AG04449 (cell line): ENCODE results near the gene GPR137C.

Experiments
- CTCF ChIA-PET: fragments of 350-600 bp; formaldehyde crosslinking; extraction: SDS; loops from one replicate; lab custom pipeline; 2021; ENCODE audit warnings: antibody characterized with exemption; lab: Yijun Ruan, JAX
- POLR2A ChIA-PET: fragments of 400-600, 350-600 bp; formaldehyde crosslinking; extraction: SDS; loops from one replicate; lab custom pipeline; 2020; ENCODE audit warnings: antibody characterized with exemption, inconsistent platforms; lab: Yijun Ruan, JAX
- DNase-seq: peaks from one replicate; pipeline ENCODE4 v3.0.0-alpha.2; 2010; ENCODE audit warnings: low read depth, low spot score
- H3K4me3 ChIP-seq: 2 replicates; pipeline ENCODE4 v1.5.1; 2011; ENCODE audit warnings: low read depth, mild to moderate bottlenecking, control low read depth, low read length
- TF ChIP-seq, protein P1 (sequence below): IDR thresholded peaks from one replicate; pipeline ENCODE4 v1.5.1; 2011; ENCODE audit warnings: mild to moderate bottlenecking, moderate library complexity, low read length, control low read depth, inconsistent platforms; ENCODE audit not compliant: insufficient read depth; ENCODE audit errors: missing control alignments

GPR137C gene

GRCh38 chr14:52547027-52547426 is 5.6 kb upstream of the GPR137C start:
- ChIA-PET CTCF (no interaction called here), POLR2A (interaction anchor here (0.6 kb wide), 1 partner anchor 9 kb away, joined by 3 read pairs; no protein-coding TSS in a partner anchor)
- no peak overlapping the region for H3K4me3 ChIP-seq
- no peak for DNase-seq
- TF ChIP-seq, protein P1, sequence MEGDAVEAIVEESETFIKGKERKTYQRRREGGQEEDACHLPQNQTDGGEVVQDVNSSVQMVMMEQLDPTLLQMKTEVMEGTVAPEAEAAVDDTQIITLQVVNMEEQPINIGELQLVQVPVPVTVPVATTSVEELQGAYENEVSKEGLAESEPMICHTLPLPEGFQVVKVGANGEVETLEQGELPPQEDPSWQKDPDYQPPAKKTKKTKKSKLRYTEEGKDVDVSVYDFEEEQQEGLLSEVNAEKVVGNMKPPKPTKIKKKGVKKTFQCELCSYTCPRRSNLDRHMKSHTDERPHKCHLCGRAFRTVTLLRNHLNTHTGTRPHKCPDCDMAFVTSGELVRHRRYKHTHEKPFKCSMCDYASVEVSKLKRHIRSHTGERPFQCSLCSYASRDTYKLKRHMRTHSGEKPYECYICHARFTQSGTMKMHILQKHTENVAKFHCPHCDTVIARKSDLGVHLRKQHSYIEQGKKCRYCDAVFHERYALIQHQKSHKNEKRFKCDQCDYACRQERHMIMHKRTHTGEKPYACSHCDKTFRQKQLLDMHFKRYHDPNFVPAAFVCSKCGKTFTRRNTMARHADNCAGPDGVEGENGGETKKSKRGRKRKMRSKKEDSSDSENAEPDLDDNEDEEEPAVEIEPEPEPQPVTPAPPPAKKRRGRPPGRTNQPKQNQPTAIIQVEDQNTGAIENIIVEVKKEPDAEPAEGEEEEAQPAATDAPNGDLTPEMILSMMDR = no peak

- ChIA-PET POLR2A (no interaction called here), CTCF (no interaction called here)
- DNase-seq = no peak
- no peak overlapping the region for H3K4me3 ChIP-seq
- TF ChIP-seq, protein P1 = no peak
These were observed 5.1 kb upstream of the GPR137C start for GRCh38 chr14:52547526-52547925.

DNA sequence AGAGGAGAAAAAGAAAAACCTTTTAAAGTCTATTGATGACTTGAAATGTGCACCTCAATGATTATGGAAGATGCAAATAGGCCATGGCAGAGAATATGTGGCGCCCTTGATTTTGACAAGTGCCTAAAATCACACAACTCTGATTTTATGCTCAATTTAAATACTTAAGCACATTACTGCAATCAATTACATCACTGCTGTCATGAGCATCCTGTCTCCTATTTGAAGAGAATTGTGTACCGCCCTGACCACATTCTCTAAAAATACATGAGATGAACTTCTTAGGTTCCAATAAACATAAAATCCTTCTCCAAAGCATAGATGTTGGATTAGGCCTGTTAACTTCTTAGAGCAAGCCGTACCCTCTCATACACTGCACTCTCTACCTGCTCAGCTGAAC is 2.0 kb upstream of the GPR137C start:
- CTCF ChIA-PET = interaction anchor here (0.8 to 2.4 kb wide), 3 partner anchors 9 to 14 kb away, joined by 3 to 8 read pairs (median 3); no protein-coding TSS in a partner anchor
- no peak for DNase-seq
- H3K4me3 ChIP-seq = no peak overlapping the region
- POLR2A ChIA-PET = no interaction called here
- TF ChIP-seq, protein P1 = no peak

DNA sequence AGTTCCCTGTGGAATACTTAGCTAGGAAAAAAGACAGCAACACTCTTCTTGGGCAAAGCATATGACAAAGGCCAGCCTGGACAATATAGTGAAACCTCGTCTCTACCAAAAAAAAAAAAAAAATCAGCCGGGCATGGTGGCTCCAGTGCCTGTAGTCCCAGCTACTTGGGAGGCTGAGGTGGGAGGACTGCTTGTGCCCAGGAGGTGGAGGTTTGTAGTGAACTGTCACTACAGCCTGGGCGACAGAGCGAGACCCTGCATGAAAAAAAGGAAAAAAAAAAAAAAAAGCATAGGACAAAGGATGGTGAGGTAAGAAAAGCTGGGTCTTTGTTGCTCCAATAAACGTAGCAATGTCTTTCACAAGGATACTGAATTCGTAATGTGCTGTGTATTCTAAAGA is 1.4 kb upstream of the GPR137C start:
- no peak overlapping the region; the same call in 1 of the 2 replicates for H3K4me3 ChIP-seq
- ChIA-PET POLR2A (no interaction called here), CTCF (interaction anchor here (0.8 to 2.4 kb wide), 4 partner anchors 9 to 251 kb away, joined by 3 to 8 read pairs (median 4); no protein-coding TSS in a partner anchor)
- DNase-seq = no peak
- TF ChIP-seq, protein P1 = no peak

DNA sequence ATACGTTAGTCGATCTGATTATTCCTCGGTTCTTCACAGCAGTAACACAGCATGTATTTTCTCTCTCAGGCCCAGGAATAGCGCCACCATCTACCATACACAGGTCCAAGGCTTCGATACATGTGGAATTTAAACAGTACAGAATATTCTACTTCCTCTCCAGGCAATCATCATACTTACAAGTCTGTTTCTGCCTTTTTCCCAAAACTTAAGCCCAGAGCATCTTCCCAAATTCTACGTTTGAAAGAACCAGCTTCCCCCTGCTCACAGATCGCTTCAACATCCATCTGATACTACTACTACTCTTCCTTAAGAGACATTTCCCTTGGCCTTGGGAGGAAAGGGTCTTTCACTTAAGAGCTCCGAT is 957 bp upstream of the GPR137C start:
- H3K4me3 ChIP-seq = peak overlapping the region; percentile 84
- CTCF ChIA-PET = interaction anchor here (0.9 to 2.4 kb wide), 4 partner anchors 8 to 251 kb away, joined by 3 to 8 read pairs (median 6); no protein-coding TSS in a partner anchor
- no peak for DNase-seq
- POLR2A ChIA-PET = no interaction called here
- TF ChIP-seq, protein P1 = peak; percentile 27

DNA sequence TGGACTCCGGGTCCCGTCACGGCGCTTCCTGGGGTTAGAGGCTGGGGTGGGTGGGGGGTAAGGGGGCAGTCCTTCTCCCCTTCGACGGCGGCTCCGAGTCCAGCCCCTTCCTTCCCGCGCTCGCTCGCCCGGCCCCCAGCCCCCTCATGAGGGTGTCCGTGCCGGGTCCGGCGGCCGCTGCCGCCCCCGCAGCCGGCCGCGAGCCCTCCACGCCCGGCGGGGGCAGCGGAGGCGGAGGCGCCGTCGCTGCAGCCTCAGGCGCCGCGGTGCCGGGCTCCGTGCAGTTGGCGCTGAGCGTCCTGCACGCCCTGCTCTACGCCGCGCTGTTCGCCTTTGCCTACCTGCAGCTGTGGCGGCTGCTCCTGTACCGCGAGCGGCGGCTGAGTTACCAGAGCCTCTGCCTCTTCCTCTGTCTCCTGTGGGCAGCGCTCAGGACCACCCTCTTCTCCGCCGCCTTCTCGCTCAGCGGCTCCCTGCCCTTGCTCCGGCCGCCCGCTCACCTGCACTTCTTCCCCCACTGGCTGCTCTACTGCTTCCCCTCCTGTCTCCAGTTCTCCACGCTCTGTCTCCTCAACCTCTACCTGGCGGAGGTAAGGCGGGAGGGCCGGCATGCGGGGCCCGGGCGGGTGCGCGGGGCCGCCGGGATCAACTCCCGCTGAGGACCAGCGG is 500 bp downstream of the GPR137C start:
- ChIA-PET POLR2A (interaction anchor here (1.5 kb wide), 1 partner anchor 9 kb away, joined by 4 read pairs; no protein-coding TSS in a partner anchor), CTCF (interaction anchor here (1.0 kb wide), 1 partner anchor 33 kb away, joined by 3 read pairs; no protein-coding TSS in a partner anchor)
- TF ChIP-seq, protein P1 = no peak
- no peak for DNase-seq
- H3K4me3 ChIP-seq = peak overlapping the region; percentile 76
